ENCODE measurements around the gene HTT.

Gene HTT

GRCh38 chr4:3037957-3038461 lies 36.5 kb upstream of the HTT start:
- H3K4me3 ChIP-seq (ENCODE audit: low read length), result no peak overlapping the region; the same call in 1 of the 2 replicates
- no peak overlapping the region for H3K9ac ChIP-seq (ENCODE audit: low read length)
- H3K36me3 ChIP-seq (replicated peaks; ENCODE audit: insufficient read depth, low read length), result no peaks in the 10 kb centered on the region
- no peak overlapping the region for H3K27ac ChIP-seq (ENCODE audit: low read length)
- TF ChIP-seq EZH2phosphoT487 (IDR thresholded peaks at IDR 0.05; ENCODE audit: low read length), result no peak
- TF ChIP-seq EZH2 (optimal IDR thresholded peaks at IDR 0.05; ENCODE audit: low read depth, low read length), result no peak
- no peak for TF ChIP-seq CTCF (IDR thresholded peaks at IDR 0.05; ENCODE audit: low read length)
- no peaks in the 10 kb centered on the region for H3K9me2 ChIP-seq (replicated peaks; ENCODE audit: insufficient read depth, low read length)
- peaks cover 16% of the 10 kb centered on the region; the same call in 1 of the 2 replicates for H3K27me3 ChIP-seq (replicated peaks; ENCODE audit: insufficient read depth, low read length)
- H4K20me1 ChIP-seq (ENCODE audit: insufficient read depth, low read length), result no peaks in the 10 kb centered on the region
- peak; percentile 23 for DNase-seq
- H3F3A ChIP-seq (ENCODE audit: insufficient read depth, low read length), result peaks cover 16% of the 10 kb centered on the region
- H2AFZ ChIP-seq (ENCODE audit: low read length), result no peak overlapping the region
- H3K9me3 ChIP-seq (replicated peaks; ENCODE audit: insufficient read depth, low read length), result no peaks in the 10 kb centered on the region
- H3K4me2 ChIP-seq (ENCODE audit: low read depth, low read length), result peak overlapping the region; percentile 57
- H3K79me2 ChIP-seq (ENCODE audit: low read length), result peaks cover 4% of the 10 kb centered on the region
- H3K4me1 ChIP-seq (ENCODE audit: low read length), result peaks cover 8% of the 10 kb centered on the region

GRCh38 chr4:3039706-3040366 lies 34.6 kb upstream of the HTT start:
- Histone ChIP-seq H3K36me3 (replicated peaks; ENCODE audit: insufficient read depth, low read length) (no peaks in the 10 kb centered on the region), H3K9ac (ENCODE audit: low read length) (no peak overlapping the region), H3K9me2 (replicated peaks; ENCODE audit: insufficient read depth, low read length) (no peaks in the 10 kb centered on the region), H3K4me2 (ENCODE audit: low read depth, low read length) (peak overlapping the region; percentile 23; the same call in 1 of the 2 replicates), H4K20me1 (ENCODE audit: insufficient read depth, low read length) (no peaks in the 10 kb centered on the region), H3K4me1 (ENCODE audit: low read length) (peaks cover 8% of the 10 kb centered on the region), H3K27ac (ENCODE audit: low read length) (no peak overlapping the region; the same call in 1 of the 2 replicates), H3K9me3 (replicated peaks; ENCODE audit: insufficient read depth, low read length) (no peaks in the 10 kb centered on the region), H3K4me3 (ENCODE audit: low read length) (no peak overlapping the region), H3K27me3 (replicated peaks; ENCODE audit: insufficient read depth, low read length) (peaks cover 16% of the 10 kb centered on the region; the same call in 1 of the 2 replicates), H3F3A (ENCODE audit: insufficient read depth, low read length) (peaks cover 16% of the 10 kb centered on the region), H3K79me2 (ENCODE audit: low read length) (peaks cover 4% of the 10 kb centered on the region), H2AFZ (ENCODE audit: low read length) (no peak overlapping the region)
- TF ChIP-seq EZH2phosphoT487 (IDR thresholded peaks at IDR 0.05; ENCODE audit: low read length), result no peak
- no peak for TF ChIP-seq EZH2 (optimal IDR thresholded peaks at IDR 0.05; ENCODE audit: low read depth, low read length)
- no peak for TF ChIP-seq CTCF (IDR thresholded peaks at IDR 0.05; ENCODE audit: low read length)
- DNase-seq, result no peak

- H4K20me1 ChIP-seq (ENCODE audit: insufficient read depth, low read length), result no peaks in the 10 kb centered on the region
Measured at GRCh38 chr4:3040452-3041191, 33.9 kb upstream of the HTT start.

More at GRCh38 chr4:3040452-3041191, 33.9 kb upstream of the HTT start:
- Histone ChIP-seq H3K9me3 (replicated peaks; ENCODE audit: insufficient read depth, low read length) (no peaks in the 10 kb centered on the region), H3F3A (ENCODE audit: insufficient read depth, low read length) (peaks cover 18% of the 10 kb centered on the region), H3K79me2 (ENCODE audit: low read length) (peaks cover 4% of the 10 kb centered on the region), H3K9me2 (replicated peaks; ENCODE audit: insufficient read depth, low read length) (no peaks in the 10 kb centered on the region), H3K4me1 (ENCODE audit: low read length) (peaks cover 10% of the 10 kb centered on the region), H2AFZ (ENCODE audit: low read length) (peak overlapping the region; percentile 90), H3K9ac (ENCODE audit: low read length) (peak overlapping the region; percentile 77), H3K27ac (ENCODE audit: low read length) (peak overlapping the region; percentile 57; the same call in 1 of the 2 replicates), H3K27me3 (replicated peaks; ENCODE audit: insufficient read depth, low read length) (peaks cover 16% of the 10 kb centered on the region; the same call in 1 of the 2 replicates), H3K4me3 (ENCODE audit: low read length) (peak overlapping the region; percentile 80), H3K4me2 (ENCODE audit: low read depth, low read length) (peak overlapping the region; percentile 93), H3K36me3 (replicated peaks; ENCODE audit: insufficient read depth, low read length) (no peaks in the 10 kb centered on the region)
- peak; percentile 36 for DNase-seq
- TF ChIP-seq EZH2 (optimal IDR thresholded peaks at IDR 0.05; ENCODE audit: low read depth, low read length), result no peak
